ENCODE measurements around the gene PTPRS.
A peak's percentile ranks its signal among the peaks of the same experiment; 100 is the strongest.
"Not testable (repeated sequence)": the region's sequence is repeated elsewhere in the genome, so short reads cannot be mapped to it uniquely, and the experiment has no call there.

PTPRS gene

GRCh38 chr19:5333581-5334365 is 6.8 kb downstream of the PTPRS start:
- DNase-seq (ENCODE audit: low read depth): no peak

- no peak for DNase-seq (ENCODE audit: low read depth)
Observed at GRCh38 chr19:5332501-5332900, 8.1 kb downstream of the PTPRS start.

GRCh38 chr19:5331790-5332189 is 8.8 kb downstream of the PTPRS start:
- no peak for DNase-seq (ENCODE audit: low read depth)

- DNase-seq (ENCODE audit: low read depth): no peak
Observed at GRCh38 chr19:5330307-5330720, 10.3 kb downstream of the PTPRS start.

- DNase-seq (ENCODE audit: low read depth): no peak
Observed at GRCh38 chr19:5329141-5329540, 11.5 kb downstream of the PTPRS start.

GRCh38 chr19:5328407-5328806 is 12.2 kb downstream of the PTPRS start:
- not testable (repeated sequence) for DNase-seq (ENCODE audit: low read depth)

- no peak for DNase-seq (ENCODE audit: low read depth)
Observed at GRCh38 chr19:5326986-5327623, 13.5 kb downstream of the PTPRS start.

GRCh38 chr19:5326545-5326944 is 14.1 kb downstream of the PTPRS start:
- no peak for DNase-seq (ENCODE audit: low read depth)

GRCh38 chr19:5324947-5325346 is 15.7 kb downstream of the PTPRS start:
- no peak for DNase-seq (ENCODE audit: low read depth)

GRCh38 chr19:5323475-5323811 is 17.2 kb downstream of the PTPRS start:
- DNase-seq (ENCODE audit: low read depth): no peak

- peak; percentile 6 for DNase-seq (ENCODE audit: low read depth)
Observed at GRCh38 chr19:5321851-5322681, 18.5 kb downstream of the PTPRS start.

- no peak for DNase-seq (ENCODE audit: low read depth)
Observed at GRCh38 chr19:5321066-5321642, 19.5 kb downstream of the PTPRS start.

- no peak for DNase-seq (ENCODE audit: low read depth)
Observed at GRCh38 chr19:5319516-5319915, 21.1 kb downstream of the PTPRS start.

GRCh38 chr19:5318306-5318705 is 22.3 kb downstream of the PTPRS start:
- DNase-seq (ENCODE audit: low read depth): no peak

- no peak for DNase-seq (ENCODE audit: low read depth)
Observed at GRCh38 chr19:5317321-5317720, 23.3 kb downstream of the PTPRS start.

GRCh38 chr19:5316138-5316537 is 24.5 kb downstream of the PTPRS start:
- no peak for DNase-seq (ENCODE audit: low read depth)

GRCh38 chr19:5314907-5315298 is 25.7 kb downstream of the PTPRS start:
- DNase-seq (ENCODE audit: low read depth): no peak

- DNase-seq (ENCODE audit: low read depth): no peak
Observed at GRCh38 chr19:5314012-5314906, 26.4 kb downstream of the PTPRS start.

GRCh38 chr19:5313307-5313706 is 27.3 kb downstream of the PTPRS start:
- no peak for DNase-seq (ENCODE audit: low read depth)

GRCh38 chr19:5312058-5312457 is 28.6 kb downstream of the PTPRS start:
- no peak for DNase-seq (ENCODE audit: low read depth)

GRCh38 chr19:5309438-5310204 is 31.0 kb downstream of the PTPRS start:
- DNase-seq (ENCODE audit: low read depth): no peak

Data from stimulated activated CD8-positive, alpha-beta memory T cell treated with anti-CD3 and anti-CD28 coated beads, Interleukin-12 subunit alpha, Interleukin-12 subunit beta, amount 100 ng/mL, for 1 hour (primary cell).